ENCODE data around the gene RBFOX2.

DNA sequence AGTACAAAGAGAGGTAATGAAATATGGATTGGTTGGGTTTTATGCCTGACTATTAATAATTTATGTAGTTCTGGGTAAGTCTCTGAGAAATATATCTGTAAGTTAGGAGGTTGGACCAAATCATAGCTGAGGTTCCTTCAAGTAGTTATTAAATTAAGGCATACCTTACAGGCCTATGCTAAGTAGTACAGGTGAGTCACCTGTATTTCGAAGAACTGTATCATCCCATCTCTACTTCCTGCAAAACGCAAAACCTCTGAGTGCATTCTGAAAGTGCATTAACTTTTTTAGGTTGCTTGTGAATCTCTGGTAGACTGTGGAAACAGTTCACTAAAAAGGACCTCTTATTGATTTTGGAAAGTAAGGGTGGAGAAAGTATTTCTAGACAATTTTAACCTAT is 273.9 kb downstream of the RBFOX2 start:
- TF ChIP-seq, protein P1, sequence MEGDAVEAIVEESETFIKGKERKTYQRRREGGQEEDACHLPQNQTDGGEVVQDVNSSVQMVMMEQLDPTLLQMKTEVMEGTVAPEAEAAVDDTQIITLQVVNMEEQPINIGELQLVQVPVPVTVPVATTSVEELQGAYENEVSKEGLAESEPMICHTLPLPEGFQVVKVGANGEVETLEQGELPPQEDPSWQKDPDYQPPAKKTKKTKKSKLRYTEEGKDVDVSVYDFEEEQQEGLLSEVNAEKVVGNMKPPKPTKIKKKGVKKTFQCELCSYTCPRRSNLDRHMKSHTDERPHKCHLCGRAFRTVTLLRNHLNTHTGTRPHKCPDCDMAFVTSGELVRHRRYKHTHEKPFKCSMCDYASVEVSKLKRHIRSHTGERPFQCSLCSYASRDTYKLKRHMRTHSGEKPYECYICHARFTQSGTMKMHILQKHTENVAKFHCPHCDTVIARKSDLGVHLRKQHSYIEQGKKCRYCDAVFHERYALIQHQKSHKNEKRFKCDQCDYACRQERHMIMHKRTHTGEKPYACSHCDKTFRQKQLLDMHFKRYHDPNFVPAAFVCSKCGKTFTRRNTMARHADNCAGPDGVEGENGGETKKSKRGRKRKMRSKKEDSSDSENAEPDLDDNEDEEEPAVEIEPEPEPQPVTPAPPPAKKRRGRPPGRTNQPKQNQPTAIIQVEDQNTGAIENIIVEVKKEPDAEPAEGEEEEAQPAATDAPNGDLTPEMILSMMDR (conservative IDR thresholded peaks at IDR 0.05 in 1 of 2, IDR thresholded peaks at IDR 0.05 in 1 of 2; ENCODE audit: extremely low read depth in 1 of 2, insufficient read depth in 1 of 2, low read depth in 1 of 2, low read length in 2 of 2), result no peak
- TF ChIP-seq EZH2 (IDR thresholded peaks at IDR 0.05; ENCODE audit: borderline replicate concordance, low read length), result no peak
